Kidney (tissue), 14 donors: Measurements from ENCODE around the gene TTC13. TPM values are rescaled to one million over a fixed set of nuclear protein-coding genes. Genes with fewer than 3 reads are reported as not detected.

Source experiments
- DNase-seq, 5 donors: peaks; one replicate each; pipeline ENCODE4 v3.0.0-alpha.2; 2013 to 2020
- FAIRE-seq: peaks from 2 replicates; lab custom pipeline; 2012; peaks lifted over from hg19 to GRCh38; lab: Jason Lieb, UNC
- H3K27ac ChIP-seq, 2 donors: one replicate each; pipeline ENCODE4 v1.7.0; 2013; ENCODE audit warnings: low read depth in 2 of 2, low read length in 2 of 2, inconsistent platforms in 1 of 2
- H3K27me3 ChIP-seq: one replicate; pipeline ENCODE4 v1.7.1; 2013; ENCODE audit warnings: low read length, inconsistent platforms; ENCODE audit not compliant: control insufficient read depth, insufficient read depth
- H3K36me3 ChIP-seq, 3 donors: one replicate each; pipeline versions ENCODE4 v1.7.0 to v1.7.1; 2013; ENCODE audit warnings: low read length in 3 of 3, control low read depth in 1 of 3, inconsistent platforms in 1 of 3; ENCODE audit not compliant: insufficient read depth in 3 of 3, control insufficient read depth in 2 of 3
- H3K4me1 ChIP-seq, 3 donors: one replicate each; pipeline versions ENCODE4 v1.7.0 to v1.7.1; 2013; ENCODE audit warnings: low read length in 3 of 3, inconsistent platforms in 1 of 3, low read depth in 1 of 3; ENCODE audit not compliant: control insufficient read depth in 2 of 3, insufficient read depth in 2 of 3
- H3K4me3 ChIP-seq, 3 donors: one replicate each; pipeline versions ENCODE4 v1.7.0 to v1.8.1; 2013; ENCODE audit warnings: low read length in 3 of 3, control low read depth in 1 of 3, inconsistent platforms in 1 of 3
- H3K9ac ChIP-seq, 3 donors: one replicate each; pipeline versions ENCODE4 v1.7.0 to v1.7.1; 2013; ENCODE audit warnings: low read length in 3 of 3, control low read depth in 1 of 3, inconsistent platforms in 1 of 3
- H3K9me3 ChIP-seq, 3 donors: one replicate each; pipeline versions ENCODE4 v1.7.0 to v1.7.1; 2013; ENCODE audit warnings: low read length in 3 of 3, control low read depth in 1 of 3, inconsistent platforms in 1 of 3; ENCODE audit not compliant: control insufficient read depth in 2 of 3, insufficient read depth in 1 of 3
- intact Hi-C: fragments of 100-400 bp; cut with DNase I; formaldehyde crosslinking; loops from one replicate; pipeline ENCODE4 v1.11.1; 2022
- polyA plus RNA-seq: library from polyadenylated mRNA; stranded (reverse); fragments of 350-450 nt; fragmentation: Illumina TruSeq; extraction: RNeasy Lipid Tissue Mini Kit (QIAGEN cat#74804); gene quantifications from one replicate; pipeline ENCODE4 v1.2.3, GENCODE V29; 2014; ENCODE audit warnings: low read depth, low replicate concordance; ENCODE audit not compliant: insufficient read depth
- total RNA-seq: library from RNA; stranded (reverse); fragmentation: NEBNext Ultra II Directional; extraction: Animal tissue kit (Norgen Biotek cat#: 25700); gene quantifications from one replicate; pipeline ENCODE4 v1.2.1, GENCODE V29; 2021
- TF ChIP-seq, protein P1 (sequence below): IDR thresholded peaks from 3 replicates; pipeline ENCODE4 v1.5.1; 2012; ENCODE audit warnings: mild to moderate bottlenecking, moderate library complexity, borderline replicate concordance; ENCODE audit not compliant: insufficient read depth; ENCODE audit errors: extremely low read depth
- donor health status: control.
- donor health status: control.
- donor health status: control.
- donor health status: control.
- donor health status: control.
- donor health status: DM: yes; HTN: yes; CAD: no.
- donor health status: Normal renal cell carcinoma (clear cell type).

Gene TTC13
- total and polyA plus RNA-seq, 2 donors from 2014 or later = 4.2 to 15.6 TPM

DNA sequence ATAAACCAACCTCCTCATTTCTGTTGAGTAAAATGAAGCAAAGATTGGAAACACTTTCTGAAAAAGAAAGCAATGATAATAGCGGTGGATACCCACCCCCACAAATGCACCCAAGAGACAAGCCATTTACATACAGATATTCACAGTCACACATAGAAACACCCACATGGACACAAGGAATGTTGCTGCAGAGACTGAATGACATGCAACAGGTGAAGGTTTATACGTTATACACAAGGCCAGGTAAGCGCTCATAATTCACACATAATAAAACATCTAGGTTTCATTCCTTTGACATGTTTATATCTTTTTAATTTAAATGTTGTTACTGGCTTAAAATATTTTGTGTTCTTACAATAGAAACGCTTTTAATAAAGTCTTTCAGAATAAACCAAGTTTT lies 21.5 kb upstream of the TTC13 start:
- no peaks in the 10 kb centered on the region for H3K4me1 ChIP-seq
- intact Hi-C loops = no loop called here
- H3K9me3 ChIP-seq = peaks cover 0 to 13% (median 6%) of the 10 kb centered on the region in 3 donors
- FAIRE-seq (no peak), DNase-seq (no peak)
- no peaks in the 10 kb centered on the region for H3K27me3 ChIP-seq
- H3K36me3 ChIP-seq = peaks cover 16 to 38% (median 29%) of the 10 kb centered on the region in 3 donors
- TF ChIP-seq, protein P1, sequence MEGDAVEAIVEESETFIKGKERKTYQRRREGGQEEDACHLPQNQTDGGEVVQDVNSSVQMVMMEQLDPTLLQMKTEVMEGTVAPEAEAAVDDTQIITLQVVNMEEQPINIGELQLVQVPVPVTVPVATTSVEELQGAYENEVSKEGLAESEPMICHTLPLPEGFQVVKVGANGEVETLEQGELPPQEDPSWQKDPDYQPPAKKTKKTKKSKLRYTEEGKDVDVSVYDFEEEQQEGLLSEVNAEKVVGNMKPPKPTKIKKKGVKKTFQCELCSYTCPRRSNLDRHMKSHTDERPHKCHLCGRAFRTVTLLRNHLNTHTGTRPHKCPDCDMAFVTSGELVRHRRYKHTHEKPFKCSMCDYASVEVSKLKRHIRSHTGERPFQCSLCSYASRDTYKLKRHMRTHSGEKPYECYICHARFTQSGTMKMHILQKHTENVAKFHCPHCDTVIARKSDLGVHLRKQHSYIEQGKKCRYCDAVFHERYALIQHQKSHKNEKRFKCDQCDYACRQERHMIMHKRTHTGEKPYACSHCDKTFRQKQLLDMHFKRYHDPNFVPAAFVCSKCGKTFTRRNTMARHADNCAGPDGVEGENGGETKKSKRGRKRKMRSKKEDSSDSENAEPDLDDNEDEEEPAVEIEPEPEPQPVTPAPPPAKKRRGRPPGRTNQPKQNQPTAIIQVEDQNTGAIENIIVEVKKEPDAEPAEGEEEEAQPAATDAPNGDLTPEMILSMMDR = no peak
- H3K9ac ChIP-seq = no peak overlapping the region
- no peak overlapping the region for H3K4me3 ChIP-seq
- H3K27ac ChIP-seq = no peak overlapping the region

GRCh38 chr1:230994860-230995259 lies 16.2 kb upstream of the TTC13 start:
- H3K27ac ChIP-seq = no peak overlapping the region
- H3K9me3 ChIP-seq = no peaks in the 10 kb centered on the region
- DNase-seq (no peak), FAIRE-seq (no peak)
- intact Hi-C loops = no loop called here
- no peaks in the 10 kb centered on the region for H3K27me3 ChIP-seq
- TF ChIP-seq, protein P1 = no peak
- H3K9ac ChIP-seq = no peak overlapping the region
- H3K4me3 ChIP-seq = no peak overlapping the region
- peaks cover 12 to 35% (median 32%) of the 10 kb centered on the region in 3 donors for H3K36me3 ChIP-seq
- no peaks in the 10 kb centered on the region for H3K4me1 ChIP-seq

- Histone ChIP-seq H3K27me3 (no peaks in the 10 kb centered on the region), H3K36me3 (peaks cover 2 to 17% (median 9%) of the 10 kb centered on the region in 3 donors)
Measured at GRCh38 chr1:230992100-230992774, 13.6 kb upstream of the TTC13 start.

More at GRCh38 chr1:230992100-230992774, 13.6 kb upstream of the TTC13 start:
- no peaks in the 10 kb centered on the region for H3K4me1 ChIP-seq
- FAIRE-seq (no peak), DNase-seq (no peak)
- H3K9ac ChIP-seq = no peak overlapping the region
- no peaks in the 10 kb centered on the region for H3K9me3 ChIP-seq
- no peak overlapping the region for H3K27ac ChIP-seq
- intact Hi-C loops = no loop called here
- H3K4me3 ChIP-seq = no peak overlapping the region
- TF ChIP-seq, protein P1 = no peak
